Psoas muscle (tissue), 8 donors: ENCODE measurements around the gene PARP2. TPM values are rescaled to one million over a fixed set of nuclear protein-coding genes. Genes with fewer than 3 reads are reported as not detected.

Experiments
- ATAC-seq, 4 donors: fragments of 200-7000 bp; cut with Tn5 transposase; one replicate each; pipeline ENCODE4 v1.9.1; 2020; ENCODE audit warnings: moderate library complexity in 3 of 4, mild to moderate bottlenecking in 2 of 4
- DNase-seq, 2 donors: peaks; one replicate each; pipeline ENCODE4 v3.0.0-alpha.2; 2020
- H3K27ac ChIP-seq: fragments of 200-600 bp; one replicate; pipeline ENCODE4 v1.8.0; 2022
- H3K27me3 ChIP-seq, 3 donors: fragments of 200-600 bp in 1 of 3; one replicate each; pipeline versions ENCODE4 v1.6.1 to v1.8.0; 2013 to 2022; ENCODE audit warnings: low read length in 2 of 3, mild to moderate bottlenecking in 2 of 3, moderate library complexity in 1 of 3; ENCODE audit not compliant: insufficient read depth in 3 of 3
- H3K36me3 ChIP-seq, 2 donors: fragments of 200-600 bp in 1 of 2; one replicate each; pipeline versions ENCODE4 v1.6.1 to v1.8.0; 2013 to 2022; ENCODE audit warnings: low read depth in 1 of 2, mild to moderate bottlenecking in 1 of 2, moderate library complexity in 1 of 2; ENCODE audit not compliant: insufficient read depth in 1 of 2
- H3K4me1 ChIP-seq: fragments of 200-600 bp; one replicate; pipeline ENCODE4 v1.8.0; 2022
- H3K4me3 ChIP-seq: fragments of 200-600 bp; one replicate; pipeline ENCODE4 v1.8.0; 2022; ENCODE audit warnings: mild to moderate bottlenecking
- H3K9me3 ChIP-seq: fragments of 200-600 bp; one replicate; pipeline ENCODE4 v1.8.0; 2022
- WGBS, 3 donors: extraction: QIAGEN DNeasy Blood & Tissue Kit; methylation state at CpG; one replicate each; pipeline versions ENCODE4 v1.1.6 to v1.1.7; 2013; 5-methylcytosine and 5-hydroxymethylcytosine counted together
- intact Hi-C, 2 donors: fragments of 100-400 bp; cut with DNase I; formaldehyde crosslinking; loops; one replicate each; pipeline versions ENCODE4 v1.11.0 to v1.14.2; 2022
- polyA plus RNA-seq, 3 donors: library from polyadenylated mRNA; stranded (reverse); fragments of 200-250 nt; gene quantifications; one replicate each; pipeline ENCODE4 v1.2.3, GENCODE V29; 2013
- total RNA-seq, 4 donors: library from RNA; stranded (reverse); fragmentation: NEBNext Ultra II Directional in 2 of 4; extraction: Animal tissue kit (Norgen Biotek cat#: 25700) in 2 of 4; gene quantifications; one replicate each; pipeline versions ENCODE4 v1.2.1 to v1.2.4, GENCODE V29; 2021 to 2023
- TF ChIP-seq, protein P1 (sequence below): fragments of 200-600 bp; IDR thresholded peaks from one replicate; pipeline ENCODE4 v1.8.0; 2022; ENCODE audit warnings: antibody characterized with exemption
- donor health status: healthy with polysubstance abuse.
- donor health status: DM: no; HTN: no; CAD: no; lungs with moderate emphysema.
- donor health status: Bipolar disorder and iron deficiency.
- donor health status: healthy.
- donor health status: DM: yes; HTN: yes; CAD: no.
- donor health status: DM: no; HTN: no; CAD: no.
- donor health status: DM: no; HTN: no; CAD: no.
- donor health status: DM: yes; HTN: yes; CAD: no.

Gene PARP2
- total and polyA plus RNA-seq, 7 donors: 10.2 to 30.1 (median 14.7) TPM

DNA sequence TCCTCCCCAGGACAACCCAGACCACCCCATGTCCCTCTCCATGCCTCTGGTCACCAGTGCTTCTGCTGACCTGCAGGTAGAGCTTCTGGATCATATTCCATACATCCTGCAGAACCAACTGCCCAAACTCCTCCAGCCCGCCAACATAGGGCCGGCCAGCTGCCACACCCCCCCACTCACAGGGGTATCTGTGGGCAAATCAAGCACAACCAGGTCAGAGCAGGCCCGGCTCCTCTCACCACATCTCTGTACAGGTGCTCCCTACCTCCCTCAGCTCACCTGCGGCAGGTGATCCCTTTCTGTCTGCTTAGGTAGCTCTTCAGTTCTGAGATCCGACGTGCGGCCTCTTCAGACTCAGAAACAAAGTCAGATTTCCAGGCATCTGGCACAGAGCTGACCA, 40.9 kb downstream of the PARP2 start:
- 87 to 92% (median 90%) methylated on average over 7 of the region's 7 CpGs for WGBS, 3 donors
- no peaks in the 10 kb centered on the region for H3K27me3 ChIP-seq
- H3K27ac ChIP-seq: no peak overlapping the region
- H3K36me3 ChIP-seq: peaks cover 19 to 100% of the 10 kb centered on the region in 2 donors
- intact Hi-C loops: no loop called here
- no peak overlapping the region for H3K4me3 ChIP-seq
- no peaks in the 10 kb centered on the region for H3K4me1 ChIP-seq
- ATAC-seq (no peak), DNase-seq (no peak)
- no peaks in the 10 kb centered on the region for H3K9me3 ChIP-seq
- TF ChIP-seq, protein P1, sequence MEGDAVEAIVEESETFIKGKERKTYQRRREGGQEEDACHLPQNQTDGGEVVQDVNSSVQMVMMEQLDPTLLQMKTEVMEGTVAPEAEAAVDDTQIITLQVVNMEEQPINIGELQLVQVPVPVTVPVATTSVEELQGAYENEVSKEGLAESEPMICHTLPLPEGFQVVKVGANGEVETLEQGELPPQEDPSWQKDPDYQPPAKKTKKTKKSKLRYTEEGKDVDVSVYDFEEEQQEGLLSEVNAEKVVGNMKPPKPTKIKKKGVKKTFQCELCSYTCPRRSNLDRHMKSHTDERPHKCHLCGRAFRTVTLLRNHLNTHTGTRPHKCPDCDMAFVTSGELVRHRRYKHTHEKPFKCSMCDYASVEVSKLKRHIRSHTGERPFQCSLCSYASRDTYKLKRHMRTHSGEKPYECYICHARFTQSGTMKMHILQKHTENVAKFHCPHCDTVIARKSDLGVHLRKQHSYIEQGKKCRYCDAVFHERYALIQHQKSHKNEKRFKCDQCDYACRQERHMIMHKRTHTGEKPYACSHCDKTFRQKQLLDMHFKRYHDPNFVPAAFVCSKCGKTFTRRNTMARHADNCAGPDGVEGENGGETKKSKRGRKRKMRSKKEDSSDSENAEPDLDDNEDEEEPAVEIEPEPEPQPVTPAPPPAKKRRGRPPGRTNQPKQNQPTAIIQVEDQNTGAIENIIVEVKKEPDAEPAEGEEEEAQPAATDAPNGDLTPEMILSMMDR: no peak

DNA sequence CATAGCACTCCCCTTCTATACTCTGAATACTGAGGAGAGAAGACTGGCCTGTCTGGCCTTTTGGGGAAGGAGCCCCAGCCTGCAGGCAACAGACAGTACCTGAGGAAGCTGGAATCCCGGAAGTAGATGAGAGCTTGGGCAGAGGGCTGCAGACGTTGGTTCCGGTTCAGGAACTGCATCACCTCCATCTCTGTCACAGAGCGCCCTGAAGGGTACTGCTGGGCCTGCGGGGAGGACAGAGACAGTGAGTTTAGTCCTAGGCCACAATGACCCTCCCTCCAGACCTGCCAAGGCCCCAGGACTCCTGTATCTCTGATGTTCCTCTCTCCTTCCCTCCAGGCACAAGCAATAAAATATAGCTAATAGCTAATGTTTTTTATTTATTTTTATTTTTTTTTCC, 41.5 kb downstream of the PARP2 start:
- Histone ChIP-seq H3K36me3 (peaks cover 18 to 100% of the 10 kb centered on the region in 2 donors), H3K4me3 (no peak overlapping the region), H3K27me3 (no peaks in the 10 kb centered on the region), H3K4me1 (no peaks in the 10 kb centered on the region), H3K9me3 (no peaks in the 10 kb centered on the region), H3K27ac (no peak overlapping the region)
- TF ChIP-seq, protein P1: no peak
- 94 to 98% (median 97%) methylated on average over 5 of the region's 5 CpGs for WGBS, 3 donors
- intact Hi-C loops: no loop called here
- DNase-seq (no peak), ATAC-seq (no peak)

DNA sequence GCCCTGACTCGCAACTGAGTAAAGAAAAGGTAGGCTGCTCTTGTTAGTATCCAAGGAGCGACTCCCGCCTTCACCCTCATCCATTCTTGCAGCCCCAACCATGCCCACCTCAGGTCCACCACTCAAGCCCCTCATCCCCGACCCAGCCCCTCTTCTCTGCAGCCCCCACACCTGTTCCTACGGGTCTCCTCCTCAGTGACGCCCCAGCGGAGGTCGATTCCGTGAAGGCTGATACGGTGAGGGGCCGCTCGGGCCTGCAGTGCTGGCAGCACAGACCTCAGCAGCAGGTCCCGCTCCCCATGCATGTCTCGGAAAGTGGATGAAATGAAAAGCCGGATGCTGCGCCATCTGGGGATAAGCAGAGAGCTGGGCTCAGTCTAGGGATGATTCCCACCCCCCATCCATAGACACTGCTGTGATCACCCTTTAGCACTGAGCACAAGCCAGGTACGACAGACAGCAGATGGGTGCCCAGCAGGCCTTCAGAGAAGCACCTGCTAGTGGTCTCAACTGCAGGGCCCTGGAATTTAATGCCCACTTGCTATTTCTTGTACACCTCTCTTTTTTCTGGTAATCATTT, 42.9 kb downstream of the PARP2 start:
- no peak overlapping the region for H3K4me3 ChIP-seq
- no peak overlapping the region for H3K27ac ChIP-seq
- no peaks in the 10 kb centered on the region for H3K9me3 ChIP-seq
- peaks cover 23 to 100% of the 10 kb centered on the region in 2 donors for H3K36me3 ChIP-seq
- no peaks in the 10 kb centered on the region for H3K27me3 ChIP-seq
- no peaks in the 10 kb centered on the region for H3K4me1 ChIP-seq
- WGBS, 3 donors: 96% methylated on average over 17 of the region's 17 CpGs
- TF ChIP-seq, protein P1: no peak
- intact Hi-C loops: no loop called here
- DNase-seq (no peak), ATAC-seq (no peak)

DNA sequence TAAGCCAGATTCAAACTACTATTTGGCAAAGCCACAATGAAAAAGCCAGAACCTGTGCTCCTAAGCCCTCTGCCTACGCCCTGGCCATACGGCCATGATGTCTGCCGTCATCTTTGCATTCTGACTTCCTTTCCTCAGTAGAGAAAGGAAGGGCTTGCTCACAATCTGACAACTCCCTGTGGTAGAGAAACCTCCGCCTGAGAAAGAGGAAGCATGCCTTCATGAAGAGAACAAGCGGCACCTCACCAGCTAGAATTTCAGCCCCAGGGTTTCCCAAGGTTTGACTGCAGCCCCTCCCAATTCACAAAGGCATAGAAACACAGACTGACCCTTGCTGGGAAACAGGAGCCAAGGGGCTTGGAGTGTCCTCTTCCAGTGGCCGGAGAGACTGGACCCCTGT, 44.1 kb downstream of the PARP2 start:
- Histone ChIP-seq H3K9me3 (no peaks in the 10 kb centered on the region), H3K36me3 (peaks cover 23 to 100% of the 10 kb centered on the region in 2 donors), H3K27ac (no peak overlapping the region), H3K27me3 (no peaks in the 10 kb centered on the region), H3K4me1 (no peaks in the 10 kb centered on the region), H3K4me3 (no peak overlapping the region)
- WGBS, 3 donors: 86 to 94% (median 90%) methylated on average over 6 of the region's 6 CpGs
- ATAC-seq (no peak), DNase-seq (no peak)
- intact Hi-C loops: no loop called here
- TF ChIP-seq, protein P1: no peak

DNA sequence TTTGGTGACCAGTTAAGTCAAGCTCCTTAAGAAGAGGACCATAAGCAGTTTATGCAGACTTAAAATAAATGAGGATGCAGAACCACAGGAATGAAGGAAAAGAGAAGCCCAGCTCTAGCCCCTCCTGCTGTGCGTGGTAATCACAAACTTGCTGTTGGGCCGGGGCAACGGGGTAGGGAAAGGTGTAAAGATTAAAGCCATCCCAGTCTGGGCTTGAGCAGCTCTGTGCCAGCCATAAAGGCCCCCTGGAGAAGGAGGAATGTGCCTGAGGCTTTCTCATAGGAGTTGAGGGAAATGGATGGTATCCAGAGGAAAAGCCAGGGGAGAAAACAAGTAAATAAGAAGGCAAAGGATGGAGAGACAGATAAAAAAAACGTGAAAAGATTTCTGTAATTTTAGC, 44.7 kb downstream of the PARP2 start:
- Histone ChIP-seq H3K4me3 (no peak overlapping the region), H3K27ac (no peak overlapping the region), H3K36me3 (peaks cover 23 to 100% of the 10 kb centered on the region in 2 donors), H3K4me1 (no peaks in the 10 kb centered on the region), H3K27me3 (no peaks in the 10 kb centered on the region), H3K9me3 (no peaks in the 10 kb centered on the region)
- no peak for DNase-seq
- TF ChIP-seq, protein P1: no peak
- intact Hi-C loops: no loop called here
- no peak for ATAC-seq
- WGBS, 3 donors: 51 to 64% (median 56%) methylated on average over 4 of the region's 4 CpGs
